GM19240 (cell line): ENCODE results near the gene RNF126.

ENCODE experiments used
- DNase-seq: peaks from one replicate; pipeline ENCODE4 v3.0.0; 2011; ENCODE audit warnings: low spot score; ENCODE audit not compliant: insufficient read length

Gene RNF126

GRCh38 chr19:663682-664117, 686 bp upstream of the RNF126 start:
- no peak for DNase-seq

DNA sequence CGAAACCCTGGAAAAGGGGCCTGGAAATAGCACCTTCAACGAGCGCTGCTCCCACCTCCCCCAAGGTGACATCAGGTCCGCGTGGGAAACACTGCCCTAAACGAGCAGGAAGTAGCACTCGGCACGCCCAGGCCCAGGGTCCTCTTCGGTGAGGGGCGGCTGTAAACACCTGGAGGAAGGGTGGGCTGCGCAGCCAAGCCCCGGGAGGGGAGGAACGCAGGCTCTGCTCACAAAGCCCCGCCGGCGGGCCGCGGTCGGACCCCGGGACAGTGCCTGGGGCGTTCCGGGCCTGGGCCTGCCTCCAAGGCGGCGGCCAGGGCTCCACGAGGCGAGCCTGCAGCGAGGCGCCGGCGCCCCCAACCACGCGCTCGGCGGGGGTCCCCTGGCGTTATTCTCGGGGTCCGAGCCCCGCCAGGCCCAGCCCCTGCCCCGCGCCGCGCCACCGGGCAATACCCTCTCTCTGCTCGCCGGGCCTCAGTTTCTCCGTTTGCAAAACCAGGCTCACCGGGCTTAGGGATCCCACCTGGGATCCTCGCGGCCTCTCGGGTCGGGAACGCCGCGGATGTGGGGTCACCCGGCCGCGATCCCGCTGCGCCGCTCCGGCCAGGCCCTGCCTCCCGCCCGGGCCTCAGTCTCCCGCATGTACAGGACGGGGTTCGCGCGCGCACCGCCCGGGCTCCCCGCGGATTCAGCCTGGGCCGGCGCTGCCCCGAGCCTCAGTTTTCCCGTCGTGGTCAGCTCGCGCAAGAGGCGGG, 630 bp downstream of the RNF126 start:
- DNase-seq: peak; percentile 81

DNA sequence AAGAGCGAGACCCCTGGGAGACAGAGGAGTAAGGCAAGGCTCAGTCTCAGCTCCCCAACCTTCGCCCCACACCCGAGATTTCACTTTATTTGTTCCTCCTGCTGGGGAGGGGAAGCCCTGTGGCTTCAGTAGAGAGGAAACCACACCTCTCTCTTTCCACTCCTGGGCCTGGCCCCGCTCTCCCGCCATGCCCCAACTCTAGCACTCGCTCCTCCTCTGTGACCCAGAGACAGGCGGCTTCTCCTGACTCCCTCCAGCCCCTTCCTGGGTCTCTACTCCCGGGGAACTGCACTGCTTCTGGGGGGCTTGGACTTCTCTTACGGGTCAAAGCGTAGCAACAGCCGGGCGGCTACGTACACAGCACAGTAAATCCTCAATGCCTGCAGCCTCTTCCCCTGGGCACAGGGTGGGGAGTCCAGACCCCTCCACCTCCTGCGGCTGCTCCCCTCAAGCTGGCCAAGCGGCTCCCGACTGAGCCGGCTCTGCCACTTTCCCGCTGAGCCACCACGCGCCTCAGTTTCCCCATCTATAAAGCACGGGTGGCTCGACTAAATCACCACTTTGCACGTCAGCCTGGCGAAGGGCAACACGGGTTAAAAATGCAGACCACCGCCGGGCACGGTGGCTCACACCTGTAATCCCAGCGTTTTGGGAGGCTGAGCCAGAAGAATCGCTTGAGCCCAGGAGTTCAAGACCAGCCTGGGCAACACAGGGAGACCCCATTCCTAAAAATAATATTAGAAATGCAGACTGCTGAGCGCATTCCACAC, 1.4 kb downstream of the RNF126 start:
- peak; percentile 94 for DNase-seq

- no peak for DNase-seq
These were observed 2.1 kb downstream of the RNF126 start for GRCh38 chr19:660793-661426.

- no peak for DNase-seq
These were observed 3.8 kb downstream of the RNF126 start for GRCh38 chr19:658916-659839.

GRCh38 chr19:658059-658839, 4.8 kb downstream of the RNF126 start:
- no peak for DNase-seq

DNA sequence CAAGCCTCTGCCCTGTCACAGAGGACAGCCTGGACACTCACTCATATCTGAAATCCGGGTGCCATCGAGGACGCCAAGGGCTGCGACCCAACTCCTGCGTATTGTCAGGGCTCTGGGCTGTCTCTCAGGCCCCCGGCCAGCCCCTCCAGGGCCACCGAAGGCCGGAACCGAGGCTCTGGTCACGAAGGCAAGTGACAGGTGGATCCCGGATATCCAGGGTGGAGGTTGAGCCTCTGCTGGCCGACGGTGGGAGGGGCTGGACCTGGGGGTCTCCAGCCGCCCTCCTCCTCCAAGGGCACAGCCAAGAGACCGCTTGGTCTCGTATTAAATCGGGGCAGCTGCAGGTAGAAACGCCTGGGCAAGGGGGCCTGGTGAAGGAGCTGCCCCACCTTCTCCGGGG, 5.4 kb downstream of the RNF126 start:
- DNase-seq: no peak

DNA sequence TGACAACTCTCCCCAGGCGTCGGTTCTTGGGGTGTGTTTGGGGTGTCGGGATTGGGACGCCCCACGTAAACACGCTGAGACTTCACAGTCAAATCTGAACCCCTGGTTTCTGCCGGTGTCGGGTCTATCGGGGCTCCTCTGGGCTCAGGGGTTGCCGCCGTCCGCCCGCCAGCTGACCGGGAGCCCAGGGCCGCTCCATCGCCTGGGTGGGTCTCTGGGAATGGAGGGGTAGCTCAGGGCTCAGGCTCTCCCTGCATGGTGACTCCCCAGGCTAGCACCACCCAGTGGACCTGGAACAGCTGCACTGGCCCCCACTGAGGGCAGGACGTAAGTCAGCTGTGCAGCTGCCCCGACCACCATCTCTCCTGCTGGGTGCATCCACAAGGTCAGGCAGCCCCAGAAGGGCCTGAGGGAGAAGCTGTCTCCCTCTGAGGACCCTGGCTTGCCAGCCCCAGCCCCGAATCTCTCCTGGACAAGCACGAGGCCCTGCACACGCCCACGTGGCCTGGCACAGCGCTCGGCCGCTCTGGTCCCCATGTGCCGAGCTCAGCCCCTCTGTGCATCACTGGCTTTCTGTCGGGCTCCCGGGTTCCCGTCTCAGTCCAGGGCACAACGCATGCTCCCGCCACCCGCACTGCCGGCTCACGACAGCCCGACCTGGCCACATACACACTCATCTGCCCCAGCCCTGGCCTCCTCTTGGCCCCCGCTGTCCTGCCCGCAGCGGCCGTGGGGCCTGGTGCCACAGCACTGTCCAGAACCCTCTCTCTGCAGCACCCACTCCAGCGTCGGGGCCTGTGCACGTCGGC, 6.1 kb downstream of the RNF126 start:
- no peak for DNase-seq

GRCh38 chr19:655691-656090, 7.3 kb downstream of the RNF126 start:
- no peak for DNase-seq

GRCh38 chr19:653425-653824, 9.6 kb downstream of the RNF126 start:
- DNase-seq: no peak

DNA sequence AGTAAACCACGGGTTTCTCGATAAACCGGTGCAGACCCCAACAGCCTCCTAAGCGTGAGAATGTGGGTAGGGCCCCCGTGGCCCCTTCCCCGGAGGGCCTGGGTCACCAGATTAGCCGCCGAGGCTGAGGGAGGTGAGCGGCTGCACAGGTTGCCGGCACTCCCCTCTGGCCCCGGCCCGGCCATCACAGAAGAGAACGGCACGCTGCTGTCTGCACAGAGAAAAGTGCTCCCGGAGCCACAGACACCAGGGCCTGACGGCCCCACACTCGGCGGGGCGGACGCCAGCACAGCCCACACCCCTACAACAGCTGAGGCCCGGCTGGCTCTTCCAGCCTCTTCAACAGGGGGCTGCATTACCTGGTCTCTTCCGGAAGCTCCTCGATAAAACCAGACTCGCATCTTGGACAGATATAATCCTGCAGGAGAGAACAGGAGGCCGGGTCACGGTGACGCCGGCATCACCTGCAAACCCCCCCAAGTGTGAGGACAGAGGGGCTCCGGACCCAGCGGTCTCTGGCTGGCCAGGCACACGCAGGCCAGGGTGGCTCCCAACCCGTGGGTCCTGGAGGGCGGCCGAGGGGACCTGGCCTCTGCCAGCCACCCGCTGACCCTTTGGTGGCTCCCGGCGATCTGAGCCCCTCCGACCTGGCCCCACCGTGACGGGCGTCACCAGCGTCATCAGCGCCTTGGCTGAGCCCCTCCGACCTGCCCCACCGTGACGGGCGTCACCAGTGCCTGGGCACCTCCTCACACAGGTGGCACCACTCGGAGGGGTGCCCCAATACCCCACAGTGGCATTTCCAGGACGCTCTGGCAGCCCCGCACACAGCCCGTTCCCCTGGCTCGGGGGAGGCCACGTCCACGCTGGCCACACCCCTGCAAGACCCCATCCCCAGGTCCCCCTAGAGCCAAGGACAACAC, 10.3 kb downstream of the RNF126 start:
- no peak for DNase-seq

DNA sequence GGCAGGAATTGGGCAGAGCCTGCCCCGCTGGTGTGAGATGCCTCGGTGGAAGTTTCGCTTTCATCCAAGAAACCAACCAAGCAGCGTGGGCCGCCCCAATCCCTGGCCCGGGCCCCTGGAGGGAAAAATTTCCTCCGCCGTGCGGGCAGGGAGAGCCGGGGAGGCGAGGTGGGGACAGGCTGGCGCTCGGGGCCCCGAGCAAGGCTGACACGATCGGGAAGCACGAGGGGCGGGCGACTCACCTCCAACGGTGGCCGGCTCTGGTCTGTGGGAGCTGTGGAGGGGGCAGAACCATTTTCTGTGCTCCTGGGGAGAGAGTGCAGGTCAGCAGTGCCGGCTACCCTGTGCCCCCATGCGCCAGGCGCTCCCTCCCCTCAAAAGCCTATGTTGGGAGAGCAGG, 11.0 kb downstream of the RNF126 start:
- DNase-seq: no peak

DNA sequence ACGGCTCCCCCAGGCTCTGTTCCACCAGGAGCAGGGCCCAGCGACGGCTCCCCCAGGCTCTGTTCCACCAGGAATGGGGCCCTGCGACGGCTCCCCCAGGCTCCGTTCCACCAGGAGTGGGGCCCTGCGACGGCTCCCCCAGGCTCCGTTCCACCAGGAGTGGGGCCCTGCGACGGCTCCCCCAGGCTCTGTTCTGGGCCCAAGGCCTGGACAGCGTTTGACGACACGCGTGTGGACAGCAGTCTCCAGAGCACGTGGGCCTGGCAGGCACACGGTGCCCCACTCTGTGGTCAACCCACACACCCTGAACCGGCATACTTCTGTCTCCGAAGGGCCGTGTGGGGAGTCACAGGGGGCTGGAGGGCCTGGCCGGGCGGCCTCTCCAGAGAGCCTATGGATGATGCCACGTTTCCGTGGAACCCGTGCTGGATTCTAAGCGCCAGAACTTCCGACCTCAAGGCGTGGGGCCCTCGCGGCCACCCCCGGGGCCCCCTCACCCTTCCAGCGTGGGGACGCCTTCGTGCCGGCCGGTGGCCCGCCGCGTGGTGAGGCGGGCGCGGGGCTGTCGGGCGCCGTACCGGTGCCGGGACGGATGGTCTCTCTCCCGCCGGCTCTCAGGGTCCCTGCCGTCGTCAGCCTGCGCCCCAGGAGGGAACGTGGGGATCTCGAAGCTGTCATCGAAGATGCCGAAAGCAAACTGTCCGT, 11.7 kb downstream of the RNF126 start:
- no peak for DNase-seq

DNA sequence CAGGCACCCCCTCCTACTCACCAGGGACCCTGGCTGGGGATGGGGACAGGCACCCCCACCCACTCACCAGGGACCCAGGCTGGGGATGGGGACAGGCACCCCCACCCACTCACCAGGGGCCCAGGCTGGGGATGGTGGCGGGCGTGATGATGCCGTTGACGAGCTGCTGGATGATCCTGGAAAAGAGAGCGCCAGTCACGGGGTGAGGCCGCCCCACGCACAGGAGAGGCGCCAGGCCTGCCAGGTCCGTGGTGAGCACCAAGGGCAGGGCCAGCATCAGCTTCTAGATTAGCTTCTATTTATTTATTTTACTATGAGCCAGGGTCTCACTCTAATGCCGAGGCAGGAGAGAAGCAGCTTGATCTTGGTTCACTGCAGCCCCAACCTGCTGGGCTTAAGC, 12.9 kb downstream of the RNF126 start:
- no peak for DNase-seq

DNA sequence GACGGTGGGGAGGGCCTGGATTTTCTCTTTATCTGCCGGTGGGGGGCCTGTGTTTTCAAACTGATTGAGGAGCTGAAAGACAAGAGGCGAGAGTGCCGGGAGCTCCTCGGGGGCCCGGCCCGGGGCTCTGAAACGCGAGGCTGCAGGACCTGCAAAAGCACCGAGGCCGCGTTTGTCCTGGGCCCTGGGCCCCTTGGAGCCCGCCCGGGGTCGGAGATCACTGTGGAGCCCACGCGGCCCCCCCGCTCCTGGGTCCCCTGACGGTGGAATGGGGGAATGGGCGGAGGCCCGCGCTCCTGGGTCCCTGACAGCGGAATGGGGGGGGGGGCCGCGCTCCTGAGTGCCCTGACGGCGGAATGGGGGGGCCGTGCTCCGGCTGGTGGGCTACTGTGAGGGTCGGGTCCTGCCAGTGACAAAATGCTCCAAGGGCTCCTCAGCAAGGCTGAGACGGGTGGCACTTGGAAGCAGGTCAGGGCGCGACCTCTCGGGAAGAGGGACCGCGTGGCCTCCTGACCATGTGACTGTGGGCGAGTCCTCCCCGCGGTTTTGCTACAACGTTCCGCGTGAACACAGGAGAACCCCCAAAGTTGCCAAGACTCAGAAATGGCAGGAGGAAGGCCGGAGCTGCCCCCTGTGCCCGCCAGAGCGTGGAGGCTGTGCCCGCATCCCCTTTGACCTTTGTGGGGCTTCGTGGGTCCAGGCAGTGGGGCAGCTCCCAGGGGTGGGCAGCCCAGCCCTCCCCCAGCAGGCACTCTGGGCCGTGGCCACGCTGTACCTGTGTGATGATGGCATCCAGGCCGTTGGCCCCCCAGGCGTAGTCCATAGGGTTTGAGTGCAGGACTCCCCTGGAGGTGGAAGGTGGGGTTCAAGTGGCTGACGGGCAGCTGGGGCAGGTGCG, 13.9 kb downstream of the RNF126 start:
- DNase-seq: no peak

DNA sequence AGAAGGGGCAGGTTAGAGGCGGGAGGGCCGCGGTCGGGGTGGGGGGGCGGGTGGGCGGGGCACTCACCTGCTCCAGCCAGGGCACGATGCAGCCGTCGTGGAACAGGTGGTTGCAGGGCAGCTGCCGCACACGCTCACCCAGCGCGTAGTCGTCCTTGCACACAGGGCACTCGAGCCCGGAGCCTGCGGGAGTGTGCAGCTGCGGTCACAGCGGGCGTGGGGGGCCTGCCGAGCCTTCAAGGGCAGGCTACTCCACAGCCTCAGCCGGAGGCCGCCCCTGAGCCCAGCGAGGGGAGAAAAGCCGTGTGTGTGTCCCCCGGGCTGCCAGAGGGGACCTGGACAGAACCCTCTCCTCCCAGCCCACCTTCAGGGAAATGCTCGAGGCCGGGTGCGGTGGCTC, 14.7 kb downstream of the RNF126 start:
- no peak for DNase-seq
